Measurements from ENCODE around the gene ITIH1. TPM values are rescaled to one million over a fixed set of nuclear protein-coding genes. Genes with fewer than 3 reads are reported as not detected.

ITIH1 gene
- total RNA-seq, 1 experiment from 2014 or later = 0.47 TPM

DNA sequence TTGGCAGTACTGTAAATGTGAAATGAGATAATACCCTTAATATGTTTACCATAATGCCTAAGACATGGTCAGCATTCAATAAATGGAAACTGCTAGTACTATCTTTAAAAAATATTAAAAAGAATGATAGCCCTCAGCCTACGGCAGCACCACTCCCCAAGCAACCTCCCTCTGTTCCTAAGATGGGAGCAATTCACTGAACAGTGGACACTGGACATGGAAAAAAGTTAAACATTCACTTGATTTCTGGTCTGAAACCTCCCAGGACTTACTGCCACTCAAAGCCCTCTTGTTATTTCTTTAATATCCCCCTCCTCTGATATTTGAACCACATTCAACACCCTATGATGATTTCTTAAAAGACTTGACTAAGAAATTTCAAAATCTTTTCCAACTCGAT lies 33.7 kb upstream of the ITIH1 start:
- no peak overlapping the region for H3K4me3 Mint-ChIP-seq (ENCODE audit: low read depth, unreplicated experiment)
- peaks cover 37% of the 10 kb centered on the region for H3K36me3 Mint-ChIP-seq (ENCODE audit: insufficient read depth, unreplicated experiment)
- BruUV-seq (replicated peaks) = no TSS peak
- TF ChIP-seq, protein P1, sequence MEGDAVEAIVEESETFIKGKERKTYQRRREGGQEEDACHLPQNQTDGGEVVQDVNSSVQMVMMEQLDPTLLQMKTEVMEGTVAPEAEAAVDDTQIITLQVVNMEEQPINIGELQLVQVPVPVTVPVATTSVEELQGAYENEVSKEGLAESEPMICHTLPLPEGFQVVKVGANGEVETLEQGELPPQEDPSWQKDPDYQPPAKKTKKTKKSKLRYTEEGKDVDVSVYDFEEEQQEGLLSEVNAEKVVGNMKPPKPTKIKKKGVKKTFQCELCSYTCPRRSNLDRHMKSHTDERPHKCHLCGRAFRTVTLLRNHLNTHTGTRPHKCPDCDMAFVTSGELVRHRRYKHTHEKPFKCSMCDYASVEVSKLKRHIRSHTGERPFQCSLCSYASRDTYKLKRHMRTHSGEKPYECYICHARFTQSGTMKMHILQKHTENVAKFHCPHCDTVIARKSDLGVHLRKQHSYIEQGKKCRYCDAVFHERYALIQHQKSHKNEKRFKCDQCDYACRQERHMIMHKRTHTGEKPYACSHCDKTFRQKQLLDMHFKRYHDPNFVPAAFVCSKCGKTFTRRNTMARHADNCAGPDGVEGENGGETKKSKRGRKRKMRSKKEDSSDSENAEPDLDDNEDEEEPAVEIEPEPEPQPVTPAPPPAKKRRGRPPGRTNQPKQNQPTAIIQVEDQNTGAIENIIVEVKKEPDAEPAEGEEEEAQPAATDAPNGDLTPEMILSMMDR (IDR thresholded peaks at IDR 0.05; ENCODE audit: unreplicated experiment) = no peak
- intact Hi-C loops (cut with micrococcal nuclease; ENCODE audit: unreplicated experiment) = loop anchor here (2.0 to 5.0 kb wide), 2 partner anchors 83 to 329 kb away; no protein-coding TSS in a partner anchor
- no peaks in the 10 kb centered on the region for H3K9me3 Mint-ChIP-seq (ENCODE audit: low read depth, unreplicated experiment)
- CTCF ChIA-PET = interaction anchor here (1.0 kb wide), 1 partner anchor 102 kb away, joined by 3 read pairs; no protein-coding TSS in a partner anchor
- H3K4me1 Mint-ChIP-seq (ENCODE audit: low read depth, unreplicated experiment) = no peaks in the 10 kb centered on the region
- H3K27me3 Mint-ChIP-seq (ENCODE audit: unreplicated experiment) = no peaks in the 10 kb centered on the region
- no peak for DNase-seq
- H3K27ac Mint-ChIP-seq (ENCODE audit: unreplicated experiment) = no peak overlapping the region

DNA sequence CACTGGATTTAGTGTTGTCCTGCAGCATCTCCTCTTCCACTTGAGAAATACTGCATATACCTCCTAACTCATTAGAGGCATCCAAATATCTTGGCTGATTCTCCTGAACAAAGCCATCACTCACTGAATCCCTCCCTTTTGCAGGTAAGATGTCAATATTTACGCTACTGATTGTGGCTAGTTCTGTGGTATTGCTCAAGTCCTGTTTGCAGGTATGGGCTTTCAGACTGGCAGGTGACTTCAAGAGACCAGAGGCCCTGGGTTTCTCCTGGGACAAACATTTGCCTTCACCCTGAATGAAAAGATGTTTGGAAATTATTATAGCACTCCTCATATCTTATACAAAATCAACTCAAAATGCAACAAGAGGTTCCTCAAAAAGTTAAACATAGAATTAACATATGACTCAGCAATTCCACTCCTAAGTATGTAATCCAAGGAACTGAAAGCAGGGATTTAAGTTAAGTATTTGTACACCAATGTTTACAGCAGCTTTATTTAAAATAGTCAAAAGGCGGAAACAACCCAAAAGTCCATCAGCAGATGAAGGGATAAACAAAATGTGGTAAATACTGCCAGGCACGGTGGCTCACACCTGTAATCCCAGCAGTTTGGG lies 25.2 kb upstream of the ITIH1 start:
- no TSS peak for BruUV-seq (replicated peaks)
- Mint-ChIP-seq H3K36me3 (ENCODE audit: insufficient read depth, unreplicated experiment) (peaks cover 36% of the 10 kb centered on the region), H3K27me3 (ENCODE audit: unreplicated experiment) (no peaks in the 10 kb centered on the region), H3K4me1 (ENCODE audit: low read depth, unreplicated experiment) (no peaks in the 10 kb centered on the region), H3K27ac (ENCODE audit: unreplicated experiment) (no peak overlapping the region), H3K9me3 (ENCODE audit: low read depth, unreplicated experiment) (no peaks in the 10 kb centered on the region), H3K4me3 (ENCODE audit: low read depth, unreplicated experiment) (no peak overlapping the region)
- no peak for DNase-seq
- CTCF ChIA-PET = no interaction called here
- intact Hi-C loops (cut with micrococcal nuclease; ENCODE audit: unreplicated experiment) = no loop called here
- TF ChIP-seq, protein P1 (IDR thresholded peaks at IDR 0.05; ENCODE audit: unreplicated experiment) = no peak

DNA sequence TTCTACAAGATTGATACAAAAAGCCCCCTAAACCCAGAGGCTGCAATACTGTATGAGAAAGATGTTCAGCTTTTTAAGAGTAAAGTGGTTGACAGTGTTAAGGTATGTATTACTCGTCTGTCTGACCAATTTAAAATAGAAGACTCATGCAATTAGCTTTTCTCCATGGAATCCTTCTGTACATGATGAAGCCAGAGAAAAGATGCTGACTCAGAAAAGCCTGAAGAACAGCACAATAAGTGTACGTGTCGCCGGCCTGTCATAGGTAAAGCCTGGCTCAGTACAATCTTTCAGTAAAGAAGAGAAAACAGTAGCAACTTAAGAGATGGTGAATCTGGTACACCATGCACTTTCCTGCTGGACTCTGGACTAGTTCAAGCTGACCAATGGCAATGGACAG lies 23.0 kb upstream of the ITIH1 start:
- DNase-seq = no peak

DNA sequence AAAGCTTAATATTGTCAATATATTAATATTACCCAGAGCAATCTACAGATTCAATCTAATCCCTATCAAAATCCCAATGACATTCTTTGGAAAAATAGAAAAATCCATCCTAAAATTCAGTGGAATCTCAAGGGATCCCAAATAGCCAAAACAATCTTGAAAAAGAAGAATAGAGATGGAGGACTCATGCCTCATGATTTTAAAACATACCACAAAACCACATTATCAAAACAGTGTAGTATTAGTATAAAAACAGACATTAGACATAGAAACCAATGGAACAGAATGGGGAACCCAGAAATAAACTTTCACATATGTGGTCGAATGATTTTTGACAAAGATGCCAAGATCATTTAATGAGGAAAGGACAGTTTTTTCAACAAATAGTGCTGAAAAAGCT lies 21.3 kb upstream of the ITIH1 start:
- Mint-ChIP-seq H3K36me3 (ENCODE audit: insufficient read depth, unreplicated experiment) (peaks cover 28% of the 10 kb centered on the region), H3K4me1 (ENCODE audit: low read depth, unreplicated experiment) (no peaks in the 10 kb centered on the region), H3K27ac (ENCODE audit: unreplicated experiment) (no peak overlapping the region), H3K9me3 (ENCODE audit: low read depth, unreplicated experiment) (no peaks in the 10 kb centered on the region), H3K27me3 (ENCODE audit: unreplicated experiment) (no peaks in the 10 kb centered on the region), H3K4me3 (ENCODE audit: low read depth, unreplicated experiment) (no peak overlapping the region)
- TF ChIP-seq, protein P1 (IDR thresholded peaks at IDR 0.05; ENCODE audit: unreplicated experiment) = no peak
- BruUV-seq (replicated peaks) = no TSS peak
- no peak for DNase-seq
- CTCF ChIA-PET = no interaction called here
- intact Hi-C loops (cut with micrococcal nuclease; ENCODE audit: unreplicated experiment) = no loop called here

More for the DNA sequence above, 23.0 kb upstream of the ITIH1 start:
- CTCF ChIA-PET = no interaction called here
- H3K27me3 Mint-ChIP-seq (ENCODE audit: unreplicated experiment) = no peaks in the 10 kb centered on the region
- TF ChIP-seq, protein P1 (IDR thresholded peaks at IDR 0.05; ENCODE audit: unreplicated experiment) = no peak
- H3K4me3 Mint-ChIP-seq (ENCODE audit: low read depth, unreplicated experiment) = no peak overlapping the region
- intact Hi-C loops (cut with micrococcal nuclease; ENCODE audit: unreplicated experiment) = no loop called here
- no peaks in the 10 kb centered on the region for H3K4me1 Mint-ChIP-seq (ENCODE audit: low read depth, unreplicated experiment)
- H3K9me3 Mint-ChIP-seq (ENCODE audit: low read depth, unreplicated experiment) = no peaks in the 10 kb centered on the region
- H3K27ac Mint-ChIP-seq (ENCODE audit: unreplicated experiment) = no peak overlapping the region
- H3K36me3 Mint-ChIP-seq (ENCODE audit: insufficient read depth, unreplicated experiment) = peaks cover 32% of the 10 kb centered on the region
- BruUV-seq (replicated peaks) = no TSS peak
